ENCODE results near the gene DISC1.

GRCh38 chr1:231750296-231750695 lies 123.7 kb downstream of the DISC1 start:
- TF ChIP-seq MAX (IDR thresholded peaks at IDR 0.05) (no peak), POLR2A (IDR thresholded peaks at IDR 0.05; ENCODE audit: borderline replicate concordance, extremely low read depth, insufficient read depth, insufficient read length) (no peak), CEBPB (IDR thresholded peaks at IDR 0.05; ENCODE audit: low read depth) (no peak)
